Activated CD4-positive, alpha-beta memory T cell treated with anti-CD3 and anti-CD28 coated beads, Interleukin-2, amount 10 ng/mL, durations not matched to agents 7 days and 5 days (primary cell): ENCODE results near the gene SIX1. TPM values are rescaled to one million over a fixed set of nuclear protein-coding genes. Genes with fewer than 3 reads are reported as not detected.

ENCODE experiments used
- CTCF ChIA-PET: fragments of 350-600 bp; sonication (Branson Sonifier 250); formaldehyde crosslinking; loops from one replicate; lab custom pipeline; 2021; ENCODE audit warnings: antibody characterized with exemption, inconsistent platforms; lab: Charles Lee
- POLR2A ChIA-PET: fragments of 350-600 bp; sonication (Branson Sonifier 250); formaldehyde crosslinking; loops from one replicate; lab custom pipeline; 2021; ENCODE audit warnings: antibody characterized with exemption; lab: Charles Lee
- DNase-seq: peaks from one replicate; pipeline ENCODE4 v3.0.0-alpha.2; 2020
- H3K27ac Mint-ChIP-seq: one replicate; pipeline ENCODE4 v1.8.0; 2021; ENCODE audit warnings: mild to moderate bottlenecking, mixed read lengths
- H3K27me3 Mint-ChIP-seq: one replicate; pipeline ENCODE4 v1.8.0; 2021; ENCODE audit warnings: mixed read lengths
- H3K36me3 Mint-ChIP-seq: one replicate; pipeline ENCODE4 v1.8.0; 2021; ENCODE audit warnings: low read depth, mixed read lengths
- H3K4me1 Mint-ChIP-seq: one replicate; pipeline ENCODE4 v1.8.0; 2021; ENCODE audit warnings: mixed read lengths
- H3K4me3 Mint-ChIP-seq: one replicate; pipeline ENCODE4 v1.8.0; 2021; ENCODE audit warnings: mild to moderate bottlenecking, mixed read lengths
- H3K9me3 Mint-ChIP-seq: one replicate; pipeline ENCODE4 v1.8.0; 2021; ENCODE audit warnings: mixed read lengths
- total RNA-seq, 2 experiments: library from RNA; stranded (reverse); gene quantifications; one replicate each; pipeline ENCODE4 v1.2.3, GENCODE V29; 2021

SIX1 gene
- total RNA-seq, 2 experiments from 2014 or later, result 1.3 to 1.4 TPM

- Mint-ChIP-seq H3K27me3 (peaks cover 26% of the 10 kb centered on the region), H3K36me3 (no peaks in the 10 kb centered on the region), H3K4me3 (no peak overlapping the region), H3K27ac (no peak overlapping the region), H3K9me3 (no peaks in the 10 kb centered on the region), H3K4me1 (no peaks in the 10 kb centered on the region)
- ChIA-PET POLR2A (no interaction called here), CTCF (no interaction called here)
- no peak for DNase-seq
These were observed 55.2 kb downstream of the SIX1 start for GRCh38 chr14:60594062-60594461.

Other genes starting within 250 kb of the SIX1 start
- not detected for gene C14orf39, start 163.4 kb downstream of the SIX1 start, total RNA-seq
- not detected for gene SIX6, start 140.3 kb downstream of the SIX1 start, total RNA-seq
- under 1 TPM; 0.80 to 0.96 TPM for gene SIX4, start 74.9 kb upstream of the SIX1 start, total RNA-seq
- 10 to 100 TPM; 37.0 to 40.4 TPM for gene MNAT1, start 85.3 kb upstream of the SIX1 start, total RNA-seq